ENCODE results near the gene ZMYM2. TPM values are rescaled to one million over a fixed set of nuclear protein-coding genes. Genes with fewer than 3 reads are reported as not detected.

Gene ZMYM2
- total and polyA plus RNA-seq, 4 donors: 14.0 to 212 (median 38.5) TPM

DNA sequence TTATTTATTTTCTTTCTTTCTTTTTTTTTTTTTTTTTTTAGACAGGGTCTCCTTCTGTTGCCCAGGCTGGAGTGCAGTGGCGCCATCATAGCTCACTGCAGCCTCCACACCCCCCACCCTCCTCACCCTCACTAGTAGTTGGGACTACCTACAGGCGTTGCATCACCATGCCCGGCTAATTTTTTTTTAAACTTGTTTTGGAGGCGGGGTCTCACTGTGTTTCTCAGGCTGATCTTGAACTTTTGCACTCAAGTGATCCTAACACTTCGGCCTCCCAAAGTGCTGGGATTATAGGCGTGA lies 168.7 kb downstream of the ZMYM2 start:
- 11 to 14% methylated on average over 6 of the region's 6 CpGs for WGBS, 2 donors
- TF ChIP-seq, protein P1, sequence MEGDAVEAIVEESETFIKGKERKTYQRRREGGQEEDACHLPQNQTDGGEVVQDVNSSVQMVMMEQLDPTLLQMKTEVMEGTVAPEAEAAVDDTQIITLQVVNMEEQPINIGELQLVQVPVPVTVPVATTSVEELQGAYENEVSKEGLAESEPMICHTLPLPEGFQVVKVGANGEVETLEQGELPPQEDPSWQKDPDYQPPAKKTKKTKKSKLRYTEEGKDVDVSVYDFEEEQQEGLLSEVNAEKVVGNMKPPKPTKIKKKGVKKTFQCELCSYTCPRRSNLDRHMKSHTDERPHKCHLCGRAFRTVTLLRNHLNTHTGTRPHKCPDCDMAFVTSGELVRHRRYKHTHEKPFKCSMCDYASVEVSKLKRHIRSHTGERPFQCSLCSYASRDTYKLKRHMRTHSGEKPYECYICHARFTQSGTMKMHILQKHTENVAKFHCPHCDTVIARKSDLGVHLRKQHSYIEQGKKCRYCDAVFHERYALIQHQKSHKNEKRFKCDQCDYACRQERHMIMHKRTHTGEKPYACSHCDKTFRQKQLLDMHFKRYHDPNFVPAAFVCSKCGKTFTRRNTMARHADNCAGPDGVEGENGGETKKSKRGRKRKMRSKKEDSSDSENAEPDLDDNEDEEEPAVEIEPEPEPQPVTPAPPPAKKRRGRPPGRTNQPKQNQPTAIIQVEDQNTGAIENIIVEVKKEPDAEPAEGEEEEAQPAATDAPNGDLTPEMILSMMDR (IDR thresholded peaks at IDR 0.05; ENCODE audit: control extremely low read depth, extremely low read depth): no peak
- H3K27ac ChIP-seq (ENCODE audit: low read depth in 1 of 2, low read length in 1 of 2): peak overlapping the region; percentile 83 to 91
- H3K27me3 ChIP-seq (ENCODE audit: control insufficient read depth in 3 of 3, insufficient read depth in 3 of 3, low read length in 2 of 3): peaks cover 0 to 23% (median 18%) of the 10 kb centered on the region in 3 donors
- H3K4me3 ChIP-seq: no peak overlapping the region
- no peaks in the 10 kb centered on the region for H3K36me3 ChIP-seq (ENCODE audit: control insufficient read depth in 4 of 4, insufficient read depth in 4 of 4, low read length in 4 of 4)
- DNase-seq (peak in 2 of 3 donors; percentile 52 to 68), ATAC-seq (ENCODE audit: insufficient read depth, low FRiP score) (peak; percentile 5)
- no peaks in the 10 kb centered on the region for H3K9me3 ChIP-seq (ENCODE audit: control insufficient read depth in 4 of 4, insufficient read depth in 3 of 4, low read length in 3 of 4)
- H3K4me1 ChIP-seq (ENCODE audit: control insufficient read depth in 5 of 5, insufficient read depth in 5 of 5, low read length in 5 of 5): peaks cover 0 to 14% (median 9%) of the 10 kb centered on the region in 5 donors
- peak overlapping the region in 1 of 2 donors; percentile 39 for H3K9ac ChIP-seq (ENCODE audit: insufficient read depth in 1 of 2, low read length in 2 of 2)

DNA sequence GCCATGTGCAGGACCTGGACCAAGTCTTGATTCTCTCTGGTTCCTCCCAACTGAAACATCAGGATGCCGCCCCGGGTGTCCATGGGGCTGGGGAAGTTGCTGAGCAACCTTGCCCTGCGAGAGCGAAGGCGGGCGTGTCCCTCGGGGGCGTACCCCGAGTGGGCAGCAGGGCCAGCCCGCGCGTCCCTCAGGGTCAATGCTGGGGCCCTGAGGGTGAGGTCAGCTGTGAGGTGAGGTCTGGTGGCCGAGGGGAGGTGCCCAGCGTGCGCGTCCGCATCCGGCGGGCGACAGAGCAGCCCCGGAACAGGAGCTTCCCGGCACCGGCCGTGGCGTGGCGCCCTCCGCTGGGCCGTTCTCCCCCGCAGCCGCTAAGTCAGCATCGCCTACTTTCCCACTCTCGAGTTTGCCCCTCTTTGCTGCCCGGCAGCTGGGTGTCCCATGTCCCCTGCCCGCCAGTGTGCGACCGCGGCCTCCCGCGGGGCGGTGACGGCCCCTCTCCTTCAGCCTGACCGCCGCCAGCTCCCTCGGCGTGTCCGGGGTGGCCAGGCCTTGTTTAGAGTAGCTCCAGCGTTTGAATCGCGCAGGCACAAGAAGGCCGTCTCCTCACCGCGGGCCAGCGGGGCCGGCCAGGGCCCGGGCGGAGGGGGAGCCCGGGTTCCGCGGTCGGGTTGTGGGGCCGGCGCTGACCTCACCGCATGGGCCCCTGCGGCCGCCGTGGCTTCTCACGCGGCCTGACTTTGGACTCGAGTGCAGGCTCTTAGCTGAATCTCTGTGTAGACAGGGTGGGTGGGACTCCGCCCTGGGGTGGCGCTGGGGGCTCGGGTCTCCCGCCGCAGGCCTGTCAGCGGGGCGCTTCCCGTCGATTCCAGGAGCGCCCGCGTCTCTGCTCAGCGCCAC lies 169.3 kb downstream of the ZMYM2 start:
- Histone ChIP-seq H3K4me1 (ENCODE audit: control insufficient read depth in 5 of 5, insufficient read depth in 5 of 5, low read length in 5 of 5) (peaks cover 0 to 14% (median 9%) of the 10 kb centered on the region in 5 donors), H3K27me3 (ENCODE audit: control insufficient read depth in 3 of 3, insufficient read depth in 3 of 3, low read length in 2 of 3) (peaks cover 0 to 23% (median 18%) of the 10 kb centered on the region in 3 donors), H3K36me3 (ENCODE audit: control insufficient read depth in 4 of 4, insufficient read depth in 4 of 4, low read length in 4 of 4) (no peaks in the 10 kb centered on the region), H3K4me3 (peak overlapping the region; percentile 51), H3K9me3 (ENCODE audit: control insufficient read depth in 4 of 4, insufficient read depth in 3 of 4, low read length in 3 of 4) (no peaks in the 10 kb centered on the region), H3K27ac (ENCODE audit: low read depth in 1 of 2, low read length in 1 of 2) (peak overlapping the region; percentile 83 to 91), H3K9ac (ENCODE audit: insufficient read depth in 1 of 2, low read length in 2 of 2) (peak overlapping the region; percentile 39 to 49)
- TF ChIP-seq, protein P1 (IDR thresholded peaks at IDR 0.05; ENCODE audit: control extremely low read depth, extremely low read depth): no peak
- peak; percentile 89 for ATAC-seq (ENCODE audit: insufficient read depth, low FRiP score)
- DNase-seq: peak; percentile 72 to 77 (median 74)
- WGBS, 2 donors: 1% methylated on average over 59 to 82 of the region's 82 CpGs

DNA sequence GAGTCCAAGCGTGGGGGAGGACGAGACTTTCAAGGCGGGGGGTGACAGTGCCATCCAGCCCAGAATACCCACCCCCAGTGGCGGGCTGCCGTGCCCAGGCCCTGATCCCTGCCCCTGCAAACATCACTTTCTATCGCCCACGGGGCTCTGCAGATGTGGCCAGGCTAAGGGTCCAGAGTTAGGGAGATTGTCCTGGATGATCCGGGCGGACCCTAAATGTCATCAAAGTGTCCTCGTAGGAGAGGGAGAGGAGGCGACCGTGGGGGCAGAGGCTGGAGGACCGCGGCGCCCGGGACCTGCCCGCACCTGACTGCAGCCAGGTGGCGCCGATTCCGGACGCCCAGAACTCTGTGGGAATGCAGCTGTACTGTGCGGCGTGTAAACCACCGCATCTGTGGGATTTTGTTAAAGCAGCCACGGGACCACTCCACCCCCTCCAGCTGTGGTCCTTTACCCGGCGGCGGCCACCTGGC lies 170.0 kb downstream of the ZMYM2 start:
- peaks cover 0 to 23% (median 18%) of the 10 kb centered on the region in 3 donors for H3K27me3 ChIP-seq (ENCODE audit: control insufficient read depth in 3 of 3, insufficient read depth in 3 of 3, low read length in 2 of 3)
- no peaks in the 10 kb centered on the region for H3K9me3 ChIP-seq (ENCODE audit: control insufficient read depth in 4 of 4, insufficient read depth in 3 of 4, low read length in 3 of 4)
- TF ChIP-seq, protein P1 (IDR thresholded peaks at IDR 0.05; ENCODE audit: control extremely low read depth, extremely low read depth): no peak
- ATAC-seq (ENCODE audit: insufficient read depth, low FRiP score) (peak; percentile 55), DNase-seq (no peak)
- peak overlapping the region; percentile 51 for H3K4me3 ChIP-seq
- H3K27ac ChIP-seq (ENCODE audit: low read depth in 1 of 2, low read length in 1 of 2): peak overlapping the region; percentile 83 to 91
- no peaks in the 10 kb centered on the region for H3K36me3 ChIP-seq (ENCODE audit: control insufficient read depth in 4 of 4, insufficient read depth in 4 of 4, low read length in 4 of 4)
- 1 to 3% methylated on average over 28 of the region's 28 CpGs for WGBS, 2 donors
- peaks cover 0 to 14% (median 9%) of the 10 kb centered on the region in 5 donors for H3K4me1 ChIP-seq (ENCODE audit: control insufficient read depth in 5 of 5, insufficient read depth in 5 of 5, low read length in 5 of 5)
- H3K9ac ChIP-seq (ENCODE audit: insufficient read depth in 1 of 2, low read length in 2 of 2): peak overlapping the region in 1 of 2 donors; percentile 25

Measured in lung (tissue), 12 donors.